Mesendoderm (in vitro differentiated cells): ENCODE results near the gene PCDHGA12.
"Not testable (repeated sequence)": the region's sequence is repeated elsewhere in the genome, so short reads cannot be mapped to it uniquely, and the experiment has no call there.

ENCODE experiments used
- DNase-seq: peaks from one replicate; pipeline ENCODE4 v3.0.0; 2013
- H2AK5ac ChIP-seq: 2 replicates; pipeline ENCODE4 v1.6.1; 2013; ENCODE audit warnings: low read length, inconsistent platforms
- H2BK120ac ChIP-seq: 2 replicates; pipeline ENCODE4 v1.6.1; 2013; ENCODE audit warnings: low read depth, mild to moderate bottlenecking, low read length, moderate library complexity, mixed read lengths
- H2BK15ac ChIP-seq: replicated peaks from 2 replicates; pipeline ENCODE4 v1.6.1; 2013; ENCODE audit warnings: low read depth, mild to moderate bottlenecking, moderate library complexity
- H2BK5ac ChIP-seq: 2 replicates; pipeline ENCODE4 v1.6.1; 2013; ENCODE audit warnings: low read length, inconsistent platforms
- H3K18ac ChIP-seq: 2 replicates; pipeline ENCODE4 v1.6.1; 2013; ENCODE audit warnings: mild to moderate bottlenecking, low read length, mixed read lengths
- H3K23ac ChIP-seq: one replicate; pipeline ENCODE4 v1.6.1; 2013; ENCODE audit warnings: low read length
- H3K27ac ChIP-seq: 2 replicates; pipeline ENCODE4 v1.5.1; 2013; ENCODE audit warnings: low read depth, mild to moderate bottlenecking, inconsistent platforms, low read length, moderate library complexity
- H3K27me3 ChIP-seq: 2 replicates; pipeline ENCODE4 v1.6.1; 2013; ENCODE audit warnings: low read length, control low read depth, mild to moderate bottlenecking, inconsistent platforms; ENCODE audit not compliant: insufficient read depth, poor library complexity
- H3K36me3 ChIP-seq: 2 replicates; pipeline ENCODE4 v1.6.1; 2013; ENCODE audit warnings: low read length, inconsistent platforms; ENCODE audit not compliant: control insufficient read depth, insufficient read depth
- H3K4ac ChIP-seq: one replicate; pipeline ENCODE4 v1.6.1; 2013; ENCODE audit warnings: low read depth, mild to moderate bottlenecking, low read length, moderate library complexity
- H3K4me1 ChIP-seq: 2 replicates; pipeline ENCODE4 v1.6.1; 2013; ENCODE audit warnings: low read depth, low read length, inconsistent platforms; ENCODE audit not compliant: control insufficient read depth
- H3K4me2 ChIP-seq: 2 replicates; pipeline ENCODE4 v1.6.1; 2013; ENCODE audit warnings: low read length
- H3K4me3 ChIP-seq: 2 replicates; pipeline ENCODE4 v1.5.1; 2013; ENCODE audit warnings: mild to moderate bottlenecking, low read length
- H3K56ac ChIP-seq: one replicate; pipeline ENCODE4 v1.6.1; 2013; ENCODE audit warnings: low read length
- H3K79me1 ChIP-seq: 2 replicates; pipeline ENCODE4 v1.6.1; 2013; ENCODE audit warnings: low read length, inconsistent platforms
- H3K79me2 ChIP-seq: 2 replicates; pipeline ENCODE4 v1.6.1; 2013; ENCODE audit warnings: mild to moderate bottlenecking, low read length; ENCODE audit not compliant: control insufficient read depth, insufficient read depth
- H3K9ac ChIP-seq: 2 replicates; pipeline ENCODE4 v1.6.1; 2013; ENCODE audit warnings: low read length, inconsistent platforms
- H4K5ac ChIP-seq: one replicate; pipeline ENCODE4 v1.6.1; 2013; ENCODE audit warnings: low read length
- H4K8ac ChIP-seq: one replicate; pipeline ENCODE4 v1.6.1; 2013; ENCODE audit warnings: low read depth, mild to moderate bottlenecking, control low read depth, low read length, moderate library complexity
- whole genome bisulfite sequencing: extraction: QIAGEN DNeasy Blood & Tissue Kit; methylation state at CpG from one replicate; pipeline ENCODE4 v1.1.7; 2013; ENCODE audit warnings: low lambda C conversion rate, missing lambda C conversion rate; ENCODE audit not compliant: insufficient coverage; ENCODE audit errors: extremely low coverage; 5-methylcytosine and 5-hydroxymethylcytosine counted together

Gene PCDHGA12

GRCh38 chr5:141388661-141389060 lies 41.6 kb upstream of the PCDHGA12 start:
- Histone ChIP-seq H2BK120ac (no peak overlapping the region), H3K4me3 (no peak overlapping the region), H3K9ac (no peak overlapping the region), H3K4me1 (no peaks in the 10 kb centered on the region), H3K18ac (no peak overlapping the region), H3K4me2 (no peak overlapping the region), H4K8ac (no peak overlapping the region), H2AK5ac (no peak overlapping the region), H3K27ac (no peak overlapping the region), H3K27me3 (no peaks in the 10 kb centered on the region), H2BK5ac (no peak overlapping the region), H3K79me1 (no peaks in the 10 kb centered on the region), H4K5ac (no peak overlapping the region), H3K23ac (no peak overlapping the region), H3K4ac (no peak overlapping the region), H2BK15ac (no peak overlapping the region), H3K79me2 (no peaks in the 10 kb centered on the region), H3K56ac (no peak overlapping the region), H3K36me3 (no peaks in the 10 kb centered on the region)
- no CpG with 5 or more reads among the region's 10 CpGs for WGBS
- DNase-seq: no peak

DNA sequence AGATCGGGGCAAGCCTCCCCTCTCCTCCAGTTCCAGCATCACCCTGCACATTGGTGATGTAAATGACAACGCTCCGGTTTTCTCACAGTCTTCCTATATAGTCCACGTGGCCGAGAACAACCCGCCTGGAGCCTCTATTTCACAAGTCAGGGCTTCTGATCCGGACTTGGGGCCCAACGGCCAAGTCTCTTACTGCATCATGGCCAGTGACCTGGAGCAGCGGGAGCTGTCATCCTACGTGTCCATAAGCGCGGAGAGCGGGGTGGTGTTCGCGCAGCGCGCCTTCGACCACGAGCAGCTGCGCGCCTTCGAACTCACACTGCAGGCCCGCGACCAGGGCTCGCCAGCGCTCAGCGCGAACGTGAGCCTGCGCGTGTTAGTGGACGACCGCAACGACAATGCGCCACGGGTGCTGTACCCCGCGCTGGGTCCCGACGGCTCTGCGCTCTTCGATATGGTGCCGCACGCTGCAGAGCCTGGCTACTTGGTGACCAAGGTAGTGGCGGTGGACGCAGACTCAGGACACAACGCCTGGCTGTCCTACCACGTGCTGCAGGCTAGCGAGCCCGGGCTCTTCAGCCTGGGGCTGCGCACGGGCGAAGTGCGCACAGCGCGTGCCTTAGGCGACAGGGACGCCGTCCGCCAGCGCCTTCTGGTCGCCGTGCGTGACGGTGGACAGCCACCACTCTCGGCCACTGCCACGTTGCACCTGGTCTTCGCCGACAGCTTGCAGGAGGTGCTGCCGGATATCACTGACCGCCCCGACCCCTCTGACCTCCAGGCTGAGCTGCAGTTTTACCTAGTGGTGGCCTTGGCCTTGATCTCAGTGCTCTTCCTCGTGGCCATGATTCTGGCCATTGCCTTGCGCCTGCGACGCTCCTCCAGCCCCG lies 40.9 kb upstream of the PCDHGA12 start:
- no peak overlapping the region for H4K8ac ChIP-seq
- H3K79me1 ChIP-seq: no peaks in the 10 kb centered on the region
- H3K36me3 ChIP-seq: no peaks in the 10 kb centered on the region
- no peak overlapping the region for H2BK5ac ChIP-seq
- H3K27me3 ChIP-seq: no peaks in the 10 kb centered on the region
- no CpG with 5 or more reads among the region's 77 CpGs for WGBS
- H3K9ac ChIP-seq: no peak overlapping the region
- no peak overlapping the region for H2BK120ac ChIP-seq
- no peak overlapping the region for H3K4me2 ChIP-seq
- H3K4me1 ChIP-seq: no peaks in the 10 kb centered on the region
- no peak for DNase-seq
- H2BK15ac ChIP-seq: no peak overlapping the region
- no peaks in the 10 kb centered on the region for H3K79me2 ChIP-seq
- H3K56ac ChIP-seq: no peak overlapping the region
- no peak overlapping the region for H2AK5ac ChIP-seq
- no peak overlapping the region for H3K4me3 ChIP-seq
- H3K27ac ChIP-seq: no peak overlapping the region
- no peak overlapping the region for H3K4ac ChIP-seq
- no peak overlapping the region for H3K23ac ChIP-seq
- H3K18ac ChIP-seq: no peak overlapping the region
- no peak overlapping the region for H4K5ac ChIP-seq

DNA sequence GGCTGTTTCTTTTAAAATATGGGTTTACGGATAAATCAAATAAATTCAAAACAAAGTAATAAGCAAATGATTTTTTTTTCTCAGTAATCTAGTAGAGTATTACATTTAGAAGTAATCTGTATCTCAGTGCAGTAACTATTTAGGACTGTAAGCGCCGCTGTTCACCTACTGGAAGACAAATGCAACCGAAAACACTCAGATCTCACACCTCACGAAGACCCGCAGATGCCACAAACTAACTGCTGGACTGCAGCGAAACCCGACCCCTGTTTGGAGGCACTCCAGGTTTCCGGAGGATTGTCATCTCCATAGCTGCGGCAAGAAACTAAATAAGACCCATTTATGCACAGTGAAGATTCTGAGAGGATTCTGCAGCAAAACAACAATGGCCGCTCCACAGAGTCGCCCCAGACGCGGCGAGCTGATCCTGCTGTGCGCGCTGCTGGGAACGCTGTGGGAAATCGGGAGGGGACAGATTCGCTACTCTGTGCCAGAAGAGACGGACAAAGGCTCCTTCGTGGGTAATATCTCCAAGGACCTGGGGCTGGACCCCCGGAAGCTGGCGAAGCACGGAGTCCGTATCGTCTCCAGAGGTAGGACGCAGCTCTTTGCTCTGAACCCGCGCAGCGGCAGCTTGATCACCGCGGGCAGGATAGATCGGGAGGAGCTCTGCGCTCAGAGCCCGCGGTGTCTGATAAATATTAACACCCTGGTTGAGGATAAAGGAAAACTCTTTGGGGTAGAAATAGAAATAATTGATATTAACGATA lies 37.7 kb upstream of the PCDHGA12 start, which contains the start of gene PCDHGA8:
PCDHGA8 (plus strand) TSS at position 205 of the 770 bp plus-strand sequence; CDS start at position 386, 181 bp downstream.
- no peak within 1 kb of the TSS for H2BK120ac ChIP-seq
- 100% methylated on average over 1 of the region's 38 CpGs for WGBS
- no peaks in the 10 kb centered on the region for H3K4me1 ChIP-seq
- no peaks in the 10 kb centered on the region for H3K36me3 ChIP-seq
- H3K4ac ChIP-seq: no peak within 1 kb of the TSS
- DNase-seq: no peak
- H3K27me3 ChIP-seq: no peaks in the 10 kb centered on the region
- H3K9ac ChIP-seq: no peak within 1 kb of the TSS
- H3K79me2 ChIP-seq: no peaks in the 10 kb centered on the region
- H3K18ac ChIP-seq: no peak within 1 kb of the TSS
- no peak within 1 kb of the TSS for H2BK15ac ChIP-seq
- H3K4me2 ChIP-seq: no peak within 1 kb of the TSS
- H4K8ac ChIP-seq: no peak within 1 kb of the TSS
- H3K23ac ChIP-seq: no peak within 1 kb of the TSS
- no peak within 1 kb of the TSS for H2BK5ac ChIP-seq
- no peak within 1 kb of the TSS for H2AK5ac ChIP-seq
- H3K27ac ChIP-seq: no peak within 1 kb of the TSS
- H3K56ac ChIP-seq: no peak within 1 kb of the TSS
- H3K79me1 ChIP-seq: no peaks in the 10 kb centered on the region
- no peak within 1 kb of the TSS for H4K5ac ChIP-seq
- H3K4me3 ChIP-seq: no peak within 1 kb of the TSS

GRCh38 chr5:141393267-141393666 lies 37.0 kb upstream of the PCDHGA12 start:
- H3K18ac ChIP-seq: no peak overlapping the region
- H3K4me2 ChIP-seq: no peak overlapping the region
- H2BK15ac ChIP-seq: no peak overlapping the region
- H3K27ac ChIP-seq: no peak overlapping the region
- H3K56ac ChIP-seq: no peak overlapping the region
- no peaks in the 10 kb centered on the region for H3K4me1 ChIP-seq
- H3K79me1 ChIP-seq: no peaks in the 10 kb centered on the region
- no peaks in the 10 kb centered on the region for H3K79me2 ChIP-seq
- no peak overlapping the region for H3K4me3 ChIP-seq
- H3K4ac ChIP-seq: no peak overlapping the region
- no peak for DNase-seq
- H2BK120ac ChIP-seq: no peak overlapping the region
- H4K5ac ChIP-seq: no peak overlapping the region
- H2BK5ac ChIP-seq: no peak overlapping the region
- no CpG with 5 or more reads among the region's 21 CpGs for WGBS
- H3K23ac ChIP-seq: no peak overlapping the region
- H3K9ac ChIP-seq: no peak overlapping the region
- no peak overlapping the region for H2AK5ac ChIP-seq
- H3K27me3 ChIP-seq: no peaks in the 10 kb centered on the region
- no peak overlapping the region for H4K8ac ChIP-seq
- no peaks in the 10 kb centered on the region for H3K36me3 ChIP-seq

DNA sequence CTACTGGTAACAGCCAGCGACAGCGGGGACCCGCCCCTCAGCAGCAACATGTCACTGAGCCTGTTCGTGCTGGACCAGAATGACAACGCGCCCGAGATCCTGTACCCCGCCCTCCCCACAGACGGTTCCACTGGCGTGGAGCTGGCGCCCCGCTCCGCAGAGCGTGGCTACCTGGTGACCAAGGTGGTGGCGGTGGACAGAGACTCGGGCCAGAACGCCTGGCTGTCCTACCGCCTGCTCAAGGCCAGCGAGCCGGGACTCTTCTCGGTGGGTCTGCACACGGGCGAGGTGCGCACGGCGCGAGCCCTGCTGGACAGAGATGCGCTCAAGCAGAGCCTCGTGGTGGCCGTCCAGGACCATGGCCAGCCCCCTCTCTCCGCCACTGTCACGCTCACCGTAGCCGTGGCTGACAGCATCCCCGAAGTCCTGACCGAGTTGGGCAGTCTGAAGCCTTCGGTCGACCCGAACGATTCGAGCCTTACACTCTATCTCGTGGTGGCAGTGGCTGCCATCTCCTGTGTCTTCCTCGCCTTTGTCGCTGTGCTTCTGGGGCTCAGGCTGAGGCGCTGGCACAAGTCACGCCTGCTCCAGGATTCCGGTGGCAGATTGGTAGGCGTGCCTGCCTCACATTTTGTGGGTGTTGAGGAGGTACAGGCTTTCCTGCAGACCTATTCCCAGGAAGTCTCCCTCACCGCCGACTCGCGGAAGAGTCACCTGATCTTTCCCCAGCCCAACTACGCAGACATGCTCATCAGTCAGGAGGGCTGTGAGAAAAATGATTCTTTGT lies 35.7 kb upstream of the PCDHGA12 start:
- not testable (repeated sequence) for H4K8ac ChIP-seq, H3K36me3 ChIP-seq, H3K56ac ChIP-seq, H4K5ac ChIP-seq, H3K27me3 ChIP-seq, H2BK15ac ChIP-seq, H3K4me1 ChIP-seq, H3K79me1 ChIP-seq, H3K9ac ChIP-seq, DNase-seq, H2BK5ac ChIP-seq, H2AK5ac ChIP-seq, H2BK120ac ChIP-seq, H3K4ac ChIP-seq, H3K4me3 ChIP-seq, H3K18ac ChIP-seq, H3K27ac ChIP-seq, H3K23ac ChIP-seq, H3K4me2 ChIP-seq, H3K79me2 ChIP-seq
- no CpG with 5 or more reads among the region's 53 CpGs for WGBS
